ENCODE measurements around the gene SNN.

The SNN gene

GRCh38 chr16:11681556-11681955 is 13.3 kb downstream of the SNN start:
- DNase-seq = peak; percentile 50

GRCh38 chr16:11681976-11682654 is 13.9 kb downstream of the SNN start:
- no peak for DNase-seq

GRCh38 chr16:11682655-11683096 is 14.4 kb downstream of the SNN start:
- DNase-seq = no peak

GRCh38 chr16:11683145-11683544 is 14.9 kb downstream of the SNN start:
- no peak for DNase-seq

- no peak for DNase-seq
These were observed 16.2 kb downstream of the SNN start for GRCh38 chr16:11684231-11685025.

- DNase-seq = no peak
These were observed 17.8 kb downstream of the SNN start for GRCh38 chr16:11685844-11686618.

GRCh38 chr16:11686713-11687380 is 18.6 kb downstream of the SNN start:
- no peak for DNase-seq

- no peak for DNase-seq
These were observed 19.6 kb downstream of the SNN start for GRCh38 chr16:11687601-11688519.

GRCh38 chr16:11688520-11688886 is 20.2 kb downstream of the SNN start:
- DNase-seq = no peak

- no peak for DNase-seq
These were observed 21.0 kb downstream of the SNN start for GRCh38 chr16:11689031-11689840.

GRCh38 chr16:11691235-11691634 is 23.0 kb downstream of the SNN start:
- DNase-seq = no peak

- no peak for DNase-seq
These were observed 23.5 kb downstream of the SNN start for GRCh38 chr16:11691771-11692170.

- DNase-seq = no peak
These were observed 23.9 kb downstream of the SNN start for GRCh38 chr16:11692171-11692570.

- no peak for DNase-seq
These were observed 24.4 kb downstream of the SNN start for GRCh38 chr16:11692651-11693050.

GRCh38 chr16:11696266-11697012 is 28.2 kb downstream of the SNN start:
- no peak for DNase-seq

- no peak for DNase-seq
These were observed 29.1 kb downstream of the SNN start for GRCh38 chr16:11697319-11697718.

GRCh38 chr16:11698271-11698689 is 30.0 kb downstream of the SNN start:
- DNase-seq = peak; percentile 31

- no peak for DNase-seq
These were observed 31.1 kb downstream of the SNN start for GRCh38 chr16:11699234-11699894.

GRCh38 chr16:11700264-11701029 is 32.2 kb downstream of the SNN start:
- no peak for DNase-seq

Data from CD4-positive, alpha-beta T cell treated with Interleukin-6 for 4 hours (primary cell).